Non-pigmented ciliary epithelial cell (primary cell): ENCODE data around the gene ATP8B1.
A peak's percentile ranks its signal among the peaks of the same experiment; 100 is the strongest.
"Not testable (repeated sequence)": the region's sequence is repeated elsewhere in the genome, so short reads cannot be mapped to it uniquely, and the experiment has no call there.

Experiments used
- DNase-seq: peaks from one replicate; pipeline ENCODE4 v3.0.0-alpha.2; 2010; ENCODE audit warnings: low read depth

ATP8B1 gene

DNA sequence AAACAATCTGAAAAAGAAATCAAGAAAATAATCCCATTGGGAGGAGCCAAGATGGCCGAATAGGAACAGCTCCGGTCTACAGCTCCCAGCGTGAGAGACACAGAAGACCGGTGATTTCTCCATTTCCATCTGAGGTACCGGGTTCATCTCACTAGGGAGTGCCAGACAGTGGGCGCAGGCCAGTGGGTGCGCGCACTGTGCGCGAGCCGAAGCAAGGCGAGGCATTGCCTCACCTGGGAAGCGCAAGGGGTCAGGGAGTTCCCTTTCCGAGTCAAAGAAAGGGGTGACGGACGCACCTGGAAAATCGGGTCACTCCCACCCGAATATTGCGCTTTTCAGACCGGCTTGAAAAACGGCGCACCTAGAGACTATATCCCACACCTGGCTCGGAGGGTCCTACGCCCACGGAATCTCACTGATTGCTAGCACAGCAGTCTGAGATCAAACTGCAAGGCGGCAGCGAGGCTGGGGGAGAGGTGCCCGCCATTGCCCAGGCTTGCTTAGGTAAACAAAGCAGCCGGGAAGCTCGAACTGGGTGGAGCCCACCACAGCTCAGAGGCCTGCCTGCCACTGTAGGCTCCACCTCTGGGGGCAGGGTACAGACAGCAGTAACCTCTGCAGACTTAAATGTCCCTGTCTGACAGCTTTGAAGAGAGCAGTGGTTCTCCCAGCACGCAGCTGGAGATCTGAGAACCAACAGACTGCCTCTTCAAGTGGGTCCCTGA is 83.7 kb downstream of the ATP8B1 start:
- not testable (repeated sequence) for DNase-seq

GRCh38 chr18:57716549-57716948 is 86.6 kb downstream of the ATP8B1 start:
- no peak for DNase-seq

GRCh38 chr18:57715671-57716070 is 87.4 kb downstream of the ATP8B1 start:
- no peak for DNase-seq

- DNase-seq: no peak
These were observed 88.0 kb downstream of the ATP8B1 start for GRCh38 chr18:57715073-57715472.

- DNase-seq: no peak
These were observed 92.9 kb downstream of the ATP8B1 start for GRCh38 chr18:57710226-57710625.

DNA sequence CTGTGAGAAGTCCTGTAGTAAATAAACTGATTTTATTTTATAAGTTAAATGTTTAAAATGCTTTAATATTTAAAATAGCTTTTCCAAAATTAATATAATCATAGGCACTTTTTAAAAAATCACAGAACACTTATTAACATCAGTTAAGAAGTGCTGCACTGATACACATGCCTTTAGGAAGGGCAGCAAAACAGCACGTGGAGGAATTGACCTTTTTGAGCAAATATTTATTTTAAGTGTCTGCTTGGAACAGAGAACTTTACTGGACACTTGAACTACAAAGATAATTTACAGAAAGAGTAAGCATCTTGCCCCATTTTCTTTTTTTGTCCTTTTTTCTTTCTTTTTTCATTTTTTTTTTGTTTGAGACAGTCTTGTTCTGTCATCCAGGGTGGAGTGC is 93.8 kb downstream of the ATP8B1 start:
- no peak for DNase-seq

- DNase-seq: no peak
These were observed 94.8 kb downstream of the ATP8B1 start for GRCh38 chr18:57708288-57708687.

DNA sequence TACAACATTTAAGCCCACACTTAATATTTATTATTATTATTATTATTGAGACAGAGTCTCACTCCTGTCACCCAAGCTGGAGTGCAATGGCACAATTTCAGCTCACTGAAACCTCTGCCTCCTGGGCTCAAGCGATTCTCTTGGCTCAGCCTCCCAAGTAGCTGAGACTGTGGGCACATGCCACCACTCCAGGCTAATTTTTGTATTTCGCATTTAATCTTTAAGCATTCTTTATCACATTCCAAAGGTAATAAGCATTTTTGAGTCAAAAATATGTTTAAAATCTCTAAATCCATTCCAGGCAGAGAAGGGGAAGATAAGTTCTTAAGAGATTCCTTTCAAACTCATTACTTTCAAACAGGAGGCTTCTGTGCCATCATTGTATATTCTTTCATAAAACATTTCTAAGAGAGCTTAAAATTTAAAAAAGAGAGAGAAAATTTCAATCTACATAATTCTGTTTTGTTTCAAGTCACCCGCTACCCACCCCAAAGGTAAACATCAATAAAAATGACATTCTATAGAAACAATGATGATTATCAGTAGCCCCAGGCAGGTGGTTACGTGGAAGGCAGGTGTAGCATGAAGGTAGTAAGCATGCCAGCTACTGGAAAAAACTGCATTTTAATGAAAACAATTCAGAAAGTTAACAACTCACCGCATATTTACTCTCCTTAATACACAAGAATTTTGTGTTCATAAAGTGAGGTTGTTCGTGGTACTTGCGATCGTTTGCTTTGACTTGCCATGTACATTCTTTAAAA is 97.1 kb downstream of the ATP8B1 start:
- DNase-seq: no peak

GRCh38 chr18:57705011-57705410 is 98.1 kb downstream of the ATP8B1 start:
- DNase-seq: no peak

- peak; percentile 40 for DNase-seq
These were observed 104.4 kb downstream of the ATP8B1 start for GRCh38 chr18:57698571-57699276.

- no peak for DNase-seq
These were observed 105.7 kb downstream of the ATP8B1 start for GRCh38 chr18:57697426-57697825.

DNA sequence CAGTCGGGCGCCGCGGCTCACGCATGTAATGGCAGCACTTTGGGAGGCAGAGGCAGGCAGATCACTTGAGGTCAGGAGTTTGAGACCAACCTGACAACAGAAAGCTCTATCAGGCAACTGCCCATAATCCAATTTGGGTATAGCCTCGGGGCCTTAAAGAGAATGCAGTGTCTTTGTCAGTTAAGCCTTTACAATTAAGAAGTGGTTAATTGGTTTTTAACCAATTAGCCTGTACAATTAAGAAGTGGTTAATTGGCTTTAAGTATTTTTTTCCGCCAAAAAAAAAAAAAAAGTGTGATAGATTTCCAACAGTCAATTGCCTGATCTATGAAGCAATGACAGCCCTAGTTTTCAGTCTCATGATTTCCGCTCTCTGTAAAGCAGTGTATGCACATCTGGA is 106.8 kb downstream of the ATP8B1 start:
- no peak for DNase-seq

DNA sequence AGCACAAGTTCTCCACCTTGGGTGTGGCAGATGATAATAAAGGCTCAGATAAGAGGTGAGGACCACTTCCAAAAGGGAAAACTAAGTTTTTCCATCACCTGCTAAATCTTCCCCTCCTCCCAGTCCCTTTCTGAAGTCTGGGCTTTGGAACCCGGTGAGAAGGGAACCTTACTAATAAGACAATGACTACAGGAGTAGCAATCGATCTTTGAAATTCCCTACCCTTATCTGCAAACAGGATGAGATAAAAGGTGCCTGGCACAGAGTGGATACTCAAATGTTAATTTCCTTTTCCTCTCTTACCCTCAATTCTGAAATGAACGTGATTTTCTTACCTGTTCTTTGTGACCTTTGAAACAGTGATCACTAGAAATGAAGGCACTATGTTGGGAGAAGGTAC is 111.8 kb downstream of the ATP8B1 start:
- no peak for DNase-seq

DNA sequence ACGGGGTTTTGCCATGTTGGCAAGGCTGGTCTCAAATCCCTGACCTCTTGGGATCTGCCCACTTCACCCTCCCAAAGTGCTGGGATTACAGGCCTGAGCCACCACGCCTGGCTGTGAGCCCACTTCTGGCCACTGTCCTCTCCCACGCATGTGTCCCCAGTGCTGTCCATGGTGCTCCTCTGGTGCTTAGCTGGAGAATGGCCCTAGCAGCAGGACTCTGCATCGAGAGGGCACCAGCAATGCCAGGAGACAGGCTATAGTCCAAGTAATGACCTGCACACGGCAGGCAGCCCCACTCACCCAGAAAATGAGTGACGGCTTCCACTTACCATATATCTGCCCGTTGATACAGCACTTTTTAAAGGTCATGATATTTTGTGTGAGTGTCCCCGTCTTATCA is 115.1 kb downstream of the ATP8B1 start:
- no peak for DNase-seq

GRCh38 chr18:57683470-57683869 is 119.6 kb downstream of the ATP8B1 start:
- no peak for DNase-seq

DNA sequence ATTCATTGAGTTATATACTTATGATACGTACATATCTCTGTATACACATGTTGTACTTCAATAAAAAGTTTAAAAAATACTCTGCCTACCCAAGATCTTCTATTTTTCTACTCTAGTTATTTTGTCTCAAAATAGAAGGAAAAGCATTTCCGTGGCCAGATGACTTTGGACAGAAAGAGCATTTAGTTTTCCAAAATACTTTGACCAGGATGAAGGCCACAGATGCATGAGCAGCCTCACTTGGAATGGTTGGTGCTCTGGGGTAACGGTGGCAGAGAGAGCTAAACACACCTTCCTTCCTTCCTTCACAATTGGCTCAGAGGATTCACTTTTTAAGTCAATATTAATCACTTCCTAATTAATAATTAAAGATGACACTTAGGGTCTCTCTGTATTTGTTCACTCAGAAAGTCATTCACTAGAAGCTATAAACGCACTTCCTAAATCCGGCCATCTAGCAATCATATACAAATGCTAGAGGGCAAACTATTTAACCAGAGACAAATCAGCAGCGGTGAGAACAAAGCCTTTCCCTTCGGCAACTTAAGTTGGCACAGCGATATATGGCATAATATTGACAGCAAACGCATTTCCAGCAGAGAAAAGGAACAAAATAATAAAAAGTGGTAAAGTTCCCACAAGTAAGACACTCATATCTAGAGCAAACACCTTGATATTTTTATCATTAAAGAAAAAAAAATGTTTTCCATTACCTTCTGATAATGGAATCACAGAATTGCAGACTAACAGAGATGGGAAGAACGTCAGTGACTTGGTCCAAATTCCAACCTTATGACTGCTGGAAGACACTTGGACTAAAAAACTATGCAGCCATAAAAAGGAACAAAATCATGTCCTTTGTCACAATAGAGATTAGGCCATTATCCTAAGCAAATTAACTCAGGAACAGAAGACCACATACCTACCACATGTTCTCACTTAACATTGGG is 125.6 kb downstream of the ATP8B1 start:
- no peak for DNase-seq

DNA sequence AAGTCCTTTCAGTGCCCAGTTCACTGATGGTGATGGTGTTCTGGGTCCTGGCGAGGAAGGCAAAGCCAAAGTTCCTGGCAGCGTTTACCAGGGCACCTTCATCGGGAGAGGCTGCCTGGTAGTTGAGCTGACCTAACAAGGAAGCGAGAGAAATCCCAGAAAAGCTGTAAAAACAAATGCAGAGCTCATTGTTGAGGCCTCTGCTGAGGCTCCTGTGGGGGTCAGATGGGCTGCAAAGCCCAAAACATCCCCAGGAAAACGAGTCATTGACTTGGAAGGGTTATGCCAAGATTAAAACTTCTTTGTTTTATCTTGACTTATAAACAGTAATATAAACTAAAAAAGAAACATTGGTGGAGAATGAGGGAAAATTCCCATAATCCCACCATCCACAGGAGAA is 128.2 kb downstream of the ATP8B1 start:
- DNase-seq: no peak

DNA sequence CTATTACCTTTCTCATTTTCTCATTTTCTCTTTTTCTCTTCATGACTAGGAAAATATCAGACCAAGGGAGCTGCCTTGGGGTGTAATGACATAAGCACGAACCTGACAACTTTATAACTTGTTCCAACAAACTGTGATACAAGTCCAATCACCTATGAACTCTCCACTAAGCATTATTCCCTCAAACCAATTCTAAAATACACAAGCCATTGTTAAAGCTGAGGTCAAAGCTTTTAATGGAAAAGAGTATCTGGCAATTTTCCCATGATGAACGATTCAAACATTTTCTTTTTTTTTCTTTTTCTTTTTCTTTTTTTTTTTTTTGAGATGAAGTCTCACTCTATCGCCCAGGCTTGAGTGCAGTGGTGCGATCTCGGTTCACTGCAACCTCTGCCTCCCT is 133.1 kb downstream of the ATP8B1 start:
- DNase-seq: no peak

DNA sequence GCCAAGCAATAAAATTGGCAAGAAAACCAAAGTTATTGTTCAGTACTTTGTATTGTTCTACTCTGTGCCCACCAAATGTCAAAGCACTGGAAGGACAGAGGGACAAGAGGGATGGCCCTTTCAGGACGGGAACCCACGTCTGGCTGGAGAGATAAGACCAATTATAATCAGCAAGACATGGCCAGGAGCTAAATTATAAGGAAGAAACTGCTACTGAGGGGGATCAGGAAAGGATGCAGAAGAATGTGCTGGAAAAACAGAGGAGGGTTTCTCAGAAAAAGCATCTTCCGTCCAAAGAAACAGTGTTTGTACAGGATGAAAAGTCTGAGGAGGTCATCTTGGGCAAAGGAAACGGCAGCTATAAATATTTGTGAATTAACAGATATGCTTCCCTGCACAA is 135.1 kb downstream of the ATP8B1 start:
- no peak for DNase-seq

- DNase-seq: no peak
These were observed 136.2 kb downstream of the ATP8B1 start for GRCh38 chr18:57666818-57667497.

GRCh38 chr18:57664568-57665165 is 138.4 kb downstream of the ATP8B1 start:
- no peak for DNase-seq
